Jurkat, Clone E6-1 (cell line): ENCODE measurements around the gene CDKN2AIP. TPM values are rescaled to one million over a fixed set of nuclear protein-coding genes. Genes with fewer than 3 reads are reported as not detected.
A peak's percentile ranks its signal among the peaks of the same experiment; 100 is the strongest.

Source experiments
- DNase-seq: peaks from one replicate; pipeline ENCODE4 v3.0.0-alpha.2; 2011; ENCODE audit warnings: low read depth, low spot score
- H3K4me3 ChIP-seq: 2 replicates; pipeline ENCODE4 v1.5.1; 2011; ENCODE audit warnings: mild to moderate bottlenecking, low read length, control low read depth, moderate library complexity
- polyA plus RNA-seq: library from polyadenylated mRNA; unstranded; fragments of >200 nt; gene quantifications from one replicate; pipeline ENCODE4 v1.2.1, GENCODE V29; 2012; ENCODE audit warnings: missing spikeins; ENCODE audit not compliant: insufficient read length, insufficient read depth

The CDKN2AIP gene
- polyA plus RNA-seq = 22.2 TPM

GRCh38 chr4:183444214-183445096, at the start of gene CDKN2AIP:
Gene CDKN2AIP, plus strand, starts transcription at chr4:183444636. Its CDS starts 162 bp downstream, at chr4:183444798.
- DNase-seq = peak; percentile 86
- H3K4me3 ChIP-seq = peak within 1 kb of the TSS; percentile 89

GRCh38 chr4:183395395-183395794, 49.0 kb upstream of the CDKN2AIP start:
- no peak for DNase-seq

GRCh38 chr4:183396227-183396637, 48.2 kb upstream of the CDKN2AIP start:
- H3K4me3 ChIP-seq = no peak overlapping the region
- no peak for DNase-seq

More at GRCh38 chr4:183395395-183395794, 49.0 kb upstream of the CDKN2AIP start:
- no peak overlapping the region for H3K4me3 ChIP-seq

- peak overlapping the region; percentile 49 for H3K4me3 ChIP-seq
- no peak for DNase-seq
These were observed 46.6 kb upstream of the CDKN2AIP start for GRCh38 chr4:183397741-183398297.

- peak; percentile 37 for DNase-seq
- H3K4me3 ChIP-seq = peak overlapping the region; percentile 49
These were observed 45.9 kb upstream of the CDKN2AIP start for GRCh38 chr4:183398298-183399125.

- no peak for DNase-seq
These were observed 45.3 kb upstream of the CDKN2AIP start for GRCh38 chr4:183399126-183399522.

GRCh38 chr4:183399616-183400015, 44.8 kb upstream of the CDKN2AIP start:
- DNase-seq = no peak
- no peak overlapping the region for H3K4me3 ChIP-seq

More at GRCh38 chr4:183399126-183399522, 45.3 kb upstream of the CDKN2AIP start:
- no peak overlapping the region for H3K4me3 ChIP-seq

- no peak overlapping the region for H3K4me3 ChIP-seq
- DNase-seq = no peak
These were observed 44.4 kb upstream of the CDKN2AIP start for GRCh38 chr4:183400035-183400434.

- DNase-seq = no peak
- no peak overlapping the region for H3K4me3 ChIP-seq
These were observed 43.0 kb upstream of the CDKN2AIP start for GRCh38 chr4:183401473-183401872.

- H3K4me3 ChIP-seq = no peak overlapping the region
- DNase-seq = no peak
These were observed 41.7 kb upstream of the CDKN2AIP start for GRCh38 chr4:183402771-183403170.

- no peak overlapping the region for H3K4me3 ChIP-seq
- no peak for DNase-seq
These were observed 41.0 kb upstream of the CDKN2AIP start for GRCh38 chr4:183403486-183403885.

GRCh38 chr4:183403961-183404360, 40.5 kb upstream of the CDKN2AIP start:
- DNase-seq = no peak

GRCh38 chr4:183405303-183405702, 39.1 kb upstream of the CDKN2AIP start:
- DNase-seq = no peak
- no peak overlapping the region for H3K4me3 ChIP-seq

More at GRCh38 chr4:183403961-183404360, 40.5 kb upstream of the CDKN2AIP start:
- H3K4me3 ChIP-seq = no peak overlapping the region

GRCh38 chr4:183407128-183407585, 37.3 kb upstream of the CDKN2AIP start:
- DNase-seq = peak; percentile 75

GRCh38 chr4:183407635-183408464, 36.6 kb upstream of the CDKN2AIP start:
- peak overlapping the region; percentile 54 for H3K4me3 ChIP-seq
- DNase-seq = no peak

More at GRCh38 chr4:183407128-183407585, 37.3 kb upstream of the CDKN2AIP start:
- H3K4me3 ChIP-seq = peak overlapping the region; percentile 54

- no peak overlapping the region for H3K4me3 ChIP-seq
- no peak for DNase-seq
These were observed 35.6 kb upstream of the CDKN2AIP start for GRCh38 chr4:183408796-183409195.

GRCh38 chr4:183409483-183409882, 35.0 kb upstream of the CDKN2AIP start:
- no peak for DNase-seq
- H3K4me3 ChIP-seq = no peak overlapping the region

GRCh38 chr4:183409934-183410333, 34.5 kb upstream of the CDKN2AIP start:
- H3K4me3 ChIP-seq = no peak overlapping the region
- no peak for DNase-seq
